Duodenal mucosa (tissue), 2 donors: ENCODE measurements around the gene PCSK4.

ENCODE experiments used
- H3K27ac ChIP-seq: one replicate; pipeline ENCODE4 v1.7.0; 2013; ENCODE audit warnings: low read depth, low read length
- H3K27me3 ChIP-seq, 2 donors: one replicate each; pipeline ENCODE4 v1.7.0; 2013; ENCODE audit warnings: low read length in 2 of 2, control low read depth in 1 of 2; ENCODE audit not compliant: insufficient read depth in 2 of 2, control insufficient read depth in 1 of 2
- H3K36me3 ChIP-seq, 2 donors: one replicate each; pipeline ENCODE4 v1.7.0; 2013; ENCODE audit warnings: low read length in 2 of 2, control low read depth in 1 of 2; ENCODE audit not compliant: insufficient read depth in 2 of 2, control insufficient read depth in 1 of 2
- H3K4me1 ChIP-seq, 2 donors: one replicate each; pipeline ENCODE4 v1.7.0; 2013; ENCODE audit warnings: low read length in 2 of 2, control low read depth in 1 of 2; ENCODE audit not compliant: insufficient read depth in 2 of 2, control insufficient read depth in 1 of 2
- H3K4me3 ChIP-seq, 2 donors: one replicate each; pipeline ENCODE4 v1.7.0; 2013; ENCODE audit warnings: low read length in 2 of 2, low read depth in 1 of 2
- H3K9ac ChIP-seq, 2 donors: one replicate each; pipeline ENCODE4 v1.7.0; 2013; ENCODE audit warnings: low read length in 2 of 2, low read depth in 1 of 2
- H3K9me3 ChIP-seq, 2 donors: one replicate each; pipeline ENCODE4 v1.7.0; 2013; ENCODE audit warnings: low read length in 2 of 2, control low read depth in 1 of 2; ENCODE audit not compliant: control insufficient read depth in 1 of 2

Gene PCSK4

DNA sequence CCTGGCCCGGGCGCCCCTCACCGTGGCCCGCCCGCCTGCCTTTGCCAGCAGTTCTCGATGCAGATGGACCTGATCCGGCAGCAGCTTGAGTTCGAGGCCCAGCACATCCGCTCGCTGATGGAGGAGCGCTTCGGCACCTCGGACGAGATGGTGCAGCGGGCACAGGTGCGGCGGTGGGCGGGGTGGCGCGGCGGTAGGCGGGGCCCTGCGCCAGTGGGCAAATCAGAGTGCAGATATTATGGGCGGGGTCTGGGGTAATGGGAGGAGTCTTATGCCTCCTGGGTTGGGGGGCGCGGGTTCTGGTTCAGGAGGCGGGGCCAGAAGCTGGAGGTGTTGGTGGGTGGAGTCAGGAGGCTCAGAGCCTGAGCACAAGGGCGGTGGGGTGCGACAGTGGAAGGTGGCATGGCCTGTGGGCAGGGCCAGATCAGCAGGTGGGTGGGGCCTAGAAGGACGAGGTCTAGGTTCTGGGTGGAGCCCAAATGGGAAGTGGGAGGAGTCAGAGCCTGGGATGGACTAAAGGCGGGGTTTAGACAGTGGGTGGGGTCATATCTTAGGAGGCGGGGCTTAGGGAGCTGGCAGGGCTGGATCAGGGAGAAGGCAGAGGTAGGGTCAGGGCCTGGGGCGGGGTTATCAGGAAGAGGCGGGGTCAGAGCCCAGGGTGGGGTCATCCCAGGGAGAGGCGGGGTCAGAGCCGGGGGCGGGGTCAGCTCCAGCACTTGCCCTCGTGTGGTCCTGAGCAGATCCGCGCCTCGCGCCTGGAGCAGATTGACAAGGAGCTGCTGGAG is 34.6 kb downstream of the PCSK4 start:
- H3K27ac ChIP-seq = no peak overlapping the region
- H3K4me3 ChIP-seq = no peak overlapping the region
- H3K36me3 ChIP-seq = no peaks in the 10 kb centered on the region
- no peak overlapping the region for H3K9ac ChIP-seq
- no peaks in the 10 kb centered on the region for H3K9me3 ChIP-seq
- H3K27me3 ChIP-seq = peaks cover 71% of the 10 kb centered on the region in 2 donors
- peaks cover 0 to 22% of the 10 kb centered on the region in 2 donors for H3K4me1 ChIP-seq

DNA sequence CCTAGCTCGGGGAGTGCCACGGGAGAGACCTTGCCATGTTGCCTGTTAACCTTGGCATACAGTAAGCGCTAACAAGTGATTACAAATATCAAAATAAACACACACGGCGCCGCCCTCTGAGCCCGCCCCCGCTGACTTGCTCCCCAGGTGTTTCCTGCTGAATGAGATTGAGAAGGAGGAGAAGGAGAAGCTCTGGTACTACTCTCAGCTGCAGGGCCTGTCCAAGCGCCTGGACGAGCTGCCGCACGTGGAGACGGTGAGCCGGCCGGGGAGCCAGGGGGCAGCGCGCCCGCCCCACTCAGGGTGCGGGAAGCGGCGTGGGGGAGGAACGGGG is 35.2 kb downstream of the PCSK4 start:
- no peaks in the 10 kb centered on the region for H3K9me3 ChIP-seq
- no peaks in the 10 kb centered on the region for H3K36me3 ChIP-seq
- no peak overlapping the region for H3K4me3 ChIP-seq
- peaks cover 0 to 22% of the 10 kb centered on the region in 2 donors for H3K4me1 ChIP-seq
- H3K27me3 ChIP-seq = peaks cover 75 to 76% of the 10 kb centered on the region in 2 donors
- no peak overlapping the region for H3K9ac ChIP-seq
- H3K27ac ChIP-seq = no peak overlapping the region

DNA sequence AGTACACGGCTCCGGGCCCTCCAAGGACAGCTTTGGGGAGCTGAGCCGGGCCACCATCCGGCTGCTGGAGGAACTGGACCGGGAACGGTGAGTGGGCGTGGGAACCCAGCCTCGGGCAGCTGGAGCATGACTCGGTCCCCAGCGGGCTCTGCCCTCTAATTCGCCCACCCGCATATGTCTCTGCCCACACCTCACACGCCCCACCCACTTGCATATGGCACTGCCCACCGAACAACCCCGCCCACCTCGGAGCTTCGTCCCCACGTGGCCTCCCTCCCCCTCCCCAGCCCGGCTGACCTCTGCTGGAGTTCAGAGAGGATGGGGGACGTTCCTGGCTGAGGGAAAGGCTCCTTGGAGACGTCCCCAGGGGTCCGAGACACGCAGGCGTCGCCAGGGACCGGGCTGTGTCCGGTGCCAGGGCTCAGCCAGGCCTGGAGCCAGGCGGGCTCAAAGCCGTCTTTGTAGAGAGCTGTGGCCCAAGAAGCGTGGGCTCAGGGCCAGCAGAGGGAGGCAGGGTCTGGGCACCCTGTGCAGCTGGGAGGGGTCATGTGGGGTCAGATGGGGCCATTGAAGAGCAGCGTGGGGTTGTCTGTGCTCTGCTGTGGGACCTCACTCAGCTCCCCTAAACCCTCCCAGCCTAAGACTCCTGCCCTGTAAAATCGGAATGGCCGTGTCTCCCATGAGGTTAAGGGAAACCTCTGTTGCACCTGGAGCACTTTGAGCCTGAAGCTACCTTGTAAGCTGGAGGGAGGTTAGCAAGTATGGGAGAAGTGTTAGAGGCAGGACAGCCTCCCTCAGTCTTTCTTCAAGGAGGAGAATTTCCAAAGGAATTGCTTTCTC is 36.4 kb downstream of the PCSK4 start:
- H3K4me3 ChIP-seq = no peak overlapping the region
- peaks cover 77 to 84% of the 10 kb centered on the region in 2 donors for H3K27me3 ChIP-seq
- H3K9me3 ChIP-seq = no peaks in the 10 kb centered on the region
- H3K4me1 ChIP-seq = peaks cover 0 to 22% of the 10 kb centered on the region in 2 donors
- H3K36me3 ChIP-seq = no peaks in the 10 kb centered on the region
- no peak overlapping the region for H3K9ac ChIP-seq
- no peak overlapping the region for H3K27ac ChIP-seq

DNA sequence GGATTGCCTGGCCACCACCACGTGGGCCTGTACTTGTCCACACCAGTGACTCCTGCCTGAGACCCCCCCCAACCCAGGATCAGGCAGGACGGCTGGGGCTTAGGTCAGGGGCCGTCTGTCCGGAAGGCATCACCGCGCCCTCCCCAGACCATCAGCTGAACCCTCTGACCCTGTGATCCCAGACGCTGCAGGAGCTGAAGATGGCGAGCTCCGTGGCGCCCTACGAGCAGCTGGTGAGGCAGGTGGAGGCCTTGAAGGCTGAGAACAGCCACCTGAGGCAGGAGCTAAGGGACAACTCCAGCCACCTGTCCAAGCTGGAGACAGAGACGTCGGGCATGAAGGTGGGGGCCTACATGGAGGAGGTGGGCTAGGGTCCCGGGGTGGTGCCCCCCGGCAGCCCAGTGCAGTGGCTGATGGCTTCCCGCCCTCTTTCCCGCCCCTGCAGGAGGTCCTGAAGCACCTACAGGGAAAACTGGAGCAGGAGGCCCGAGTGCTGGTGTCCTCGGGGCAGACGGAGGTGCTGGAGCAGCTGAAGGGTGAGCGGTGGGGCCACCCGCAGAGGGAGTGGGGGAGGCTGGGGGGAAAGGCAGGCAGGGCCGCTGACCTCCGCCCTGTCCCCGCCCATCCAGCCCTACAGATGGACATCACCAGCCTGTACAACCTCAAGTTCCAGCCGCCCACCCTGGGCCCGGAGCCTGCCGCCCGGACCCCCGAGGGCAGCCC is 37.2 kb downstream of the PCSK4 start:
- H3K4me3 ChIP-seq = no peak overlapping the region
- no peak overlapping the region for H3K27ac ChIP-seq

DNA sequence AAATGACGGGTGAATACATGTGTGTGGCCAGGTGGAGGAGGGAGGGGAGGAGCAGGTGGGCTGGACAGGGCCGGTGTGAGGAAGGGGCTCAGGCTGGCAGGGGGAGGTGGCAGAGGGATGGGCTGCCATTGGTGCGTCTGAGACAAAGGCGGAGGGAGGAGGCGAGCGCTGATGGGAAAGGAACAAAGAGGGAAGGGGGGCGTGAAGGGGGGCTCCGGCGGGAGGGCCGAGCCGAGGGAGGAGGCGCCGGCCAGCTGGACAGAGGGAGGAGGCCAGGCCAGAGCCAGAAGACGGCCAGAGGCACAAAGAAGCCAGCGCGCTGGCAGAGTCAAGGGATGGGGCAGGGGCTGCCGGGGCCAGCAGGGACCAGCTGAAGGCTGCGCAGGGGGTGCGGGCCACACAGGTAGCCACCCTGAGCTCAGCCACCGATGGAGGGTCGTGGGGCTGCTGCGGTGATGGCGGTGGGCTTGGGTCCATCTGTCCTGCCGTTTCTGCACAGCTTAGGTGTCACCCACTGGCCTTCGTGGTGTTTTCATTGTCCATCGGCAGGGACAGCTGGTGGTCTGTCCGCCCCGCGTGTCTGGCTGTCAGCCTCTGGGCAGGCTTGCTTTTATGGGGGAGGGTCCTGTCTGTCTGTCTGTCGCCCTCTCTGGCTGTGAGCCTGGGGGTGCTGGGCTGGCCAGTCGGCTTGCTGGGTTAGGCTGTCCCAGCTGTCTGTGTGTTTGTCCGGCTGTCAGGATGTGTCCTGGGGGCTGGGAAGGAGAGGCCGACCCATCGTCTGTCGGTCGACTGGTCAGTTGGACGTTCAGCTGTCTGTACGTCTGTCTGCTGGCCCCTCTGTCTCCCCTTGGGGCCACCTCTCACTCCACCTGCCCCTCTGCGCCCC is 38.0 kb downstream of the PCSK4 start:
- Histone ChIP-seq H3K27me3 (peaks cover 74 to 81% of the 10 kb centered on the region in 2 donors), H3K4me1 (peaks cover 0 to 22% of the 10 kb centered on the region in 2 donors), H3K27ac (no peak overlapping the region), H3K9me3 (no peaks in the 10 kb centered on the region), H3K36me3 (no peaks in the 10 kb centered on the region), H3K9ac (no peak overlapping the region), H3K4me3 (no peak overlapping the region)

More for the DNA sequence above, 37.2 kb downstream of the PCSK4 start:
- Histone ChIP-seq H3K27me3 (peaks cover 74 to 80% of the 10 kb centered on the region in 2 donors), H3K4me1 (peaks cover 0 to 22% of the 10 kb centered on the region in 2 donors), H3K36me3 (no peaks in the 10 kb centered on the region), H3K9ac (no peak overlapping the region), H3K9me3 (no peaks in the 10 kb centered on the region)

DNA sequence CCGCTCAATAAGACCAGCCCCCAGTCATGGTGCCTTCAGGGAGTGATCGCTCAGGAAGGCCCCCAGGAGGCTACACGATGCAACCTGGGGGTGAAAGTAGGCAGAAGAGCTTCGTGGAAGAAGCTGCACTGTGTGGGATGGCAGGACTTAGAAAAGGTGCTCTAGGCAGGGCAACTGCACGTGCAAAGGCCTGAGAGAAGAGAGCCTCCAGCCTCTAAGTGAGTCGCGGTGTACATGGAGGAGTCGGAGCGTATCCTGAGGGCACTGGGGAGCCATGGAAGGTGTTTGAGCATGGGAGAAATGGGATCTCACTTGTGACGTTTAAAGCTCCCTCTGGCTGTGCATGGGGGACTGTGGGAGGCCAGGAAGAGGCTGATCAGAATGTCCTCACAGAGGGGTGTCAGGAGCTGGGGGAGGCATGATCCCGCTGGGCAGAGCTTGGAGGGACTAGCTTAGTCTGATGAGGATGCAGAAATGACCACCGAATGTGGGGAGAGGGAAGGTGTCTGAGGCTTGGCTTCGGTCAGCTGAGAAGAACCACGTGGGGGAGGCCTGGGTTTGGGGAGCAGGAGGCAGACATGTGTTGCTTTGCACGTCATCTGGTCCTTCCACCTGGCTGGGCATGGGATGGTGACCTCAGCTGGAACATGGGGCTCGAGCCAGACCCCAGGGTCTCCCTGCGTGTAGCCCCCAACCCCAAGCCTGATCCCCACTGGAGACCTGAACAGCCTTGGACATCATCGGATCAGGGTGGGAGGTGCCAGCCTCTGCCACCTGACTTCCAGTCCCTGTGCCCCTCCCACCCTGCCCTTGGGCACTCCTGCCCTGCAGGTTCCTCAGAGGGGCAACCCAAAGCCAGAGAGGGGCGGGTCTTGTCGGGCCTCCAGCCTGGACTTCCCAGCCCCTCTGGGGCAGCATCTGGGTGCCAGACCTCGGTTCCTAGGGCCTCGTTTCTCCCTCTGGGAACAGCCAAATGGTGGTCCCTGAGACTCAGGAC is 39.1 kb downstream of the PCSK4 start:
- no peak overlapping the region for H3K9ac ChIP-seq
- H3K27me3 ChIP-seq = peaks cover 74 to 79% of the 10 kb centered on the region in 2 donors

DNA sequence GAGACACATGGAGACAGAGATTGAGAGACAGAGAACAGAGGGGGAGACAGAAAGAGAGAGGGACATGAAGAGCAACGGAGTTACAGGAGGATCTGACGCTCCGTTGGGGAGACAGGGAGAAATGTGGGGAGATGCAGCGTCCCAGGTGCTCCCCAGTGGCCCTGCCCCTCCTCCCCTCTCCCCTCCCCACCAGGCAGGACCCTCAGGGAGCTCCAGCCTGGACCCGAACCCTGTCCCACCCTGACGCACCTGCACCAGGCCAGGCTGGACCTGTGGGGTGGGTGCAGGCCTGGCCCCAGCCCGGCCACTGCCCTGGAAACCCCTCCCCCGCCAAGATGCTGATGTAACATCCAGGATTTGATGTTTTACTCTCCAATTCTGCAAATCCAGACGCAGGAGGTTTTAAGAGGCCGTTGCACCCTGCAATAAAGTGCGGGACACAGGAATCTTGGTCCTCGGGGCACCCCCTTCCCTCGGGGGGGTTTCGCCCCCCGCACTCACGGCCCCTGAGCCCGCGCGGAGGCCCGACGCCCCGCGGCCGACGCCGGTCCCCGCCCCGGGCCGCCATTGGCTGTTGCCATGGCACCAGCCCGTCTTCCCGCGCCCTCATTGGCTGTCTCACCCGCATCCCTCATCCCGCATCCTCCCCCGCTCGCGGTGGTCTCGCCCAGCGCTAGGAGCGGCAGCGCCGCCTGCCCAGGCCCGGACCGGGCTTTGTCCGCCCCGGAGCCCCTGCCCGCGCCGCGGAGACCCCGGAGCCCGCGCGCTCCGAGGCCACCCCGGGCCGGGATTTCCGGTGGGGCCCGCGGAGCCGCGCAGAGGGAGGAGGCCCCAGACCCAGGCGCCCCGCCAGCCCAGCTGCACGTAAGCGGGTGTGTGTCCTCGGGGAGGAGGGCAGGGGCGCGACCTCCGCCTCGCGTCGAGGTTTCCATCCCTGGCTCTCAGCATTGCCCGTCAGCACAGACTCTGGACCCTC is 40.4 kb downstream of the PCSK4 start, which contains the start of gene APC2:
APC2 (plus strand) TSS at position 655 of the 976 bp plus-strand sequence. CDS start 2,881 bp downstream, outside the sequence.
- Histone ChIP-seq H3K9me3 (no peaks in the 10 kb centered on the region), H3K36me3 (no peaks in the 10 kb centered on the region), H3K27ac (no peak within 1 kb of the TSS), H3K4me3 (no peak within 1 kb of the TSS), H3K4me1 (peaks cover 0 to 10% of the 10 kb centered on the region in 2 donors), H3K27me3 (peaks cover 74 to 75% of the 10 kb centered on the region in 2 donors), H3K9ac (no peak within 1 kb of the TSS)

More for the DNA sequence above, 39.1 kb downstream of the PCSK4 start:
- peaks cover 0 to 16% of the 10 kb centered on the region in 2 donors for H3K4me1 ChIP-seq
- H3K27ac ChIP-seq = no peak overlapping the region
- no peaks in the 10 kb centered on the region for H3K9me3 ChIP-seq
- no peak overlapping the region for H3K4me3 ChIP-seq
- H3K36me3 ChIP-seq = no peaks in the 10 kb centered on the region

DNA sequence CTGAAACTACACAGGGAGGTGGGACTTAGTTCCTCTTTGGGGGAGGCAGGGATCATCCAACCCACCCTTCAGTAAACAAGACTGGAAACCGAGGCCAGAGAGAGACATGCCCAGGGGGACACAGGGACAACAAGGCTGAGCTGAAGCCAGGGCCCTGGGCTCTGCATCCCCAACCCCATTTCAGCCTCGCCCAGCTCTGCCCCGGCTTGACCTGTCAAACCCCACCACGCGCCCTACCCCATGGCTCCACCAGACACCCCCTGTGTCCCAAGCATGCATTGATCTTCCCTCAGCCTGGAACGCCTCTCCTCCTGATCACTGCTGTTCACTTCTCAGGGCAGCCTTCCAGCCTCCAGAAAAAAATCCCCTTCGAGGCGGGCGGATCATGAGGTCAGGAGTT is 42.2 kb downstream of the PCSK4 start:
- Histone ChIP-seq H3K27me3 (peaks cover 61 to 62% of the 10 kb centered on the region in 2 donors), H3K9ac (no peak overlapping the region), H3K4me1 (peaks cover 0 to 4% of the 10 kb centered on the region in 2 donors), H3K4me3 (no peak overlapping the region), H3K36me3 (peaks cover 0 to under 1% of the 10 kb centered on the region in 2 donors), H3K9me3 (no peaks in the 10 kb centered on the region), H3K27ac (no peak overlapping the region)
